Endothelial cell of umbilical vein (primary cell): ENCODE measurements around the gene L3MBTL4. TPM values are rescaled to one million over a fixed set of nuclear protein-coding genes. Genes with fewer than 3 reads are reported as not detected.

Experiments used
- BruUV-seq: library from RNA; stranded (reverse); fragments of 400-500 nt; replicated peaks from 2 replicates; lab custom pipeline; 2021; lab: Mats Ljungman, UMichigan
- CTCF ChIA-PET: fragments of 300-600, 350-600 bp; sonication (Branson Sonifier 250); formaldehyde crosslinking; loops from one replicate; lab custom pipeline; 2021; ENCODE audit warnings: antibody characterized with exemption, inconsistent platforms; lab: Charles Lee
- POLR2A ChIA-PET: fragments of 300-600, 350-600 bp; sonication (Branson Sonifier 250); formaldehyde crosslinking; loops from one replicate; lab custom pipeline; 2021; ENCODE audit warnings: antibody characterized with exemption, inconsistent platforms; lab: Charles Lee
- DNase-seq: peaks from one replicate; pipeline ENCODE4 v3.0.0-alpha.2; 2011; ENCODE audit warnings: low read depth, low spot score
- FAIRE-seq: peaks from 2 replicates; lab custom pipeline; 2011; peaks lifted over from hg19 to GRCh38; lab: Jason Lieb, UNC
- H2AFZ ChIP-seq: 2 replicates; pipeline ENCODE4 v1.6.0; 2012; ENCODE audit warnings: low read depth, low read length, control low read depth, inconsistent platforms
- H3K27ac ChIP-seq: 2 replicates; pipeline ENCODE4 v1.5.1; 2011; ENCODE audit warnings: low read depth, mild to moderate bottlenecking, control low read depth, low read length, moderate library complexity; ENCODE audit not compliant: insufficient read depth
- H3K27me3 ChIP-seq, 2 experiments: 2 replicates each; pipeline versions ENCODE4 v1.6.0 to v1.6.1; 2011; ENCODE audit warnings: low read length in 2 of 2, mixed read lengths in 1 of 2; ENCODE audit not compliant: control insufficient read depth in 2 of 2, insufficient read depth in 2 of 2
- H3K36me3 ChIP-seq, 2 experiments: 2 replicates in 1 of 2; 3 replicates in 1 of 2; pipeline ENCODE4 v1.5.1; 2011; ENCODE audit warnings: low read length in 2 of 2, mild to moderate bottlenecking in 1 of 2, moderate library complexity in 1 of 2; ENCODE audit not compliant: control insufficient read depth in 2 of 2, insufficient read depth in 2 of 2; ENCODE audit errors: extremely low read depth in 1 of 2
- H3K4me1 ChIP-seq: 3 replicates; pipeline ENCODE4 v1.5.1; 2011; ENCODE audit warnings: mild to moderate bottlenecking, low read length; ENCODE audit not compliant: control insufficient read depth, insufficient read depth; ENCODE audit errors: extremely low read depth
- H3K4me2 ChIP-seq: 2 replicates; pipeline ENCODE4 v1.6.1; 2011; ENCODE audit warnings: low read length, control low read depth, mixed read lengths; ENCODE audit not compliant: insufficient read depth
- H3K4me3 ChIP-seq, 3 experiments: fragments of 200-600 bp in 1 of 3; sonication (generic), shearing (Covaris generic) in 1 of 3; replicated peaks in 1 of 3; 2 replicates each; pipeline ENCODE4 v1.5.1; 2011 to 2016; ENCODE audit warnings: control low read depth in 3 of 3, low read length in 3 of 3, mild to moderate bottlenecking in 2 of 3, inconsistent platforms in 1 of 3, low read depth in 1 of 3, moderate library complexity in 1 of 3; ENCODE audit not compliant: insufficient read depth in 1 of 3
- H3K79me2 ChIP-seq: 2 replicates; pipeline ENCODE4 v1.6.0; 2012; ENCODE audit warnings: low read length, inconsistent platforms; ENCODE audit not compliant: control insufficient read depth, insufficient read depth
- H3K9ac ChIP-seq: replicated peaks from 2 replicates; pipeline ENCODE3; 2011; ENCODE audit warnings: low read length, control low read depth; ENCODE audit not compliant: insufficient read depth; ENCODE audit errors: extremely low read depth
- H3K9me1 ChIP-seq: replicated peaks from 3 replicates; pipeline ENCODE4 v1.6.0; 2011; ENCODE audit warnings: mild to moderate bottlenecking, low read length; ENCODE audit not compliant: control insufficient read depth, insufficient read depth; ENCODE audit errors: extremely low read depth
- H3K9me3 ChIP-seq: replicated peaks from 2 replicates; pipeline ENCODE4 v1.5.1; 2012; ENCODE audit warnings: low read length, inconsistent platforms; ENCODE audit not compliant: control insufficient read depth, insufficient read depth
- H4K20me1 ChIP-seq: replicated peaks from 2 replicates; pipeline ENCODE3; 2011; ENCODE audit warnings: mild to moderate bottlenecking, low read length; ENCODE audit not compliant: control insufficient read depth, insufficient read depth; ENCODE audit errors: extremely low read depth
- CTCF ChIP-seq, 2 donors: IDR thresholded peaks; 1 replicate in 1 of 2; 2 replicates in 1 of 2; pipeline ENCODE4 v1.5.1; 2011; ENCODE audit warnings: low read length in 2 of 2, mild to moderate bottlenecking in 2 of 2, moderate library complexity in 2 of 2, control low read depth in 1 of 2, inconsistent platforms in 1 of 2, low read depth in 1 of 2; ENCODE audit not compliant: insufficient read depth in 1 of 2; ENCODE audit errors: extremely low read depth in 1 of 2
- EZH2 ChIP-seq: IDR thresholded peaks from 2 replicates; pipeline ENCODE4 v1.6.1; 2012; ENCODE audit warnings: borderline replicate concordance, low read depth, mild to moderate bottlenecking, moderate library complexity, low read length, inconsistent platforms; ENCODE audit not compliant: severe bottlenecking
- FOS ChIP-seq: IDR thresholded peaks from 2 replicates; pipeline ENCODE4 v1.6.1; 2011; ENCODE audit warnings: mild to moderate bottlenecking, low read length, moderate library complexity, borderline replicate concordance; ENCODE audit not compliant: insufficient read depth
- GATA2 ChIP-seq: IDR thresholded peaks from 2 replicates; pipeline ENCODE4 v1.7.0; 2011; ENCODE audit warnings: low read depth, mild to moderate bottlenecking, moderate library complexity, mixed read lengths, low read length; ENCODE audit not compliant: insufficient read length, insufficient read depth
- JUN ChIP-seq: IDR thresholded peaks from 2 replicates; pipeline ENCODE4 v1.6.1; 2011; ENCODE audit warnings: borderline replicate concordance, low read depth; ENCODE audit not compliant: insufficient read length, insufficient read depth
- MYC ChIP-seq: IDR thresholded peaks from one replicate; pipeline ENCODE4 v1.6.1; 2011; ENCODE audit warnings: mild to moderate bottlenecking, low read depth, low read length
- POLR2A ChIP-seq: IDR thresholded peaks from 2 replicates; pipeline ENCODE4 v1.6.1; 2012; ENCODE audit warnings: low read depth, mild to moderate bottlenecking, control low read depth, low read length
- POLR2AphosphoS5 ChIP-seq: IDR thresholded peaks from 2 replicates; pipeline ENCODE4 v1.6.1; 2012; ENCODE audit warnings: low read depth, mild to moderate bottlenecking, control low read depth, low read length, moderate library complexity; ENCODE audit not compliant: insufficient read depth
- dilution Hi-C: fragments of 300-500 bp; cut with MboI; formaldehyde crosslinking; loops from one replicate; pipeline ENCODE4 v1.15.0; 2019; ENCODE audit warnings: low sequenced_read_pairs; ENCODE audit not compliant: extremely low pct_ligation_motif_present
- intact Hi-C: fragments of 100-400 bp; cut with micrococcal nuclease; formaldehyde crosslinking; loops from one replicate; pipeline ENCODE4 v1.10.0; 2022
- polyA plus RNA-seq, 4 experiments: library from polyadenylated mRNA; depleted of rRNA in 3 of 4; stranded (reverse) in 3 of 4; unstranded in 1 of 4; fragments of >200 nt; gene quantifications; 2 replicates each; pipeline versions ENCODE4 v1.2.1 to v1.2.3, GENCODE V29; 2011 to 2012; ENCODE audit warnings: missing spikeins in 1 of 4
- total RNA-seq: library from RNA; stranded (reverse); gene quantifications from 2 replicates; pipeline ENCODE4 v1.2.3, GENCODE V29; 2021
- TF ChIP-seq, protein P1 (sequence below): IDR thresholded peaks from 2 replicates; pipeline ENCODE4 v1.6.1; 2011; ENCODE audit not compliant: insufficient read depth, insufficient read length

L3MBTL4 gene
- total and polyA plus RNA-seq, 2 donors (not counting 3 experiments of a cell fraction or from before 2014, with no cell fraction given) = 0.80 TPM; not detected in 1

- Histone ChIP-seq H3K4me3 (no peak overlapping the region), H3K27me3 (no peaks in the 10 kb centered on the region), H3K79me2 (no peaks in the 10 kb centered on the region), H3K9ac (no peak overlapping the region), H3K4me1 (no peaks in the 10 kb centered on the region), H4K20me1 (no peaks in the 10 kb centered on the region), H3K9me1 (no peaks in the 10 kb centered on the region), H3K27ac (no peak overlapping the region), H3K9me3 (no peaks in the 10 kb centered on the region), H2AFZ (no peak overlapping the region), H3K36me3 (no peaks in the 10 kb centered on the region), H3K4me2 (no peak overlapping the region)
- FAIRE-seq (no peak), DNase-seq (no peak)
- BruUV-seq = no TSS peak
- intact Hi-C loops = no loop called here
- TF ChIP-seq POLR2A = no peak
- no peak for TF ChIP-seq MYC
- TF ChIP-seq, protein P1, sequence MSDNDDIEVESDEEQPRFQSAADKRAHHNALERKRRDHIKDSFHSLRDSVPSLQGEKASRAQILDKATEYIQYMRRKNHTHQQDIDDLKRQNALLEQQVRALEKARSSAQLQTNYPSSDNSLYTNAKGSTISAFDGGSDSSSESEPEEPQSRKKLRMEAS = no peak
- no peak for TF ChIP-seq CTCF (IDR thresholded peaks at IDR 0.05; ENCODE audit: extremely low read depth in 1 of 2, insufficient read depth in 1 of 2, low read depth in 1 of 2, low read length in 2 of 2)
- TF ChIP-seq JUN = no peak
- TF ChIP-seq EZH2 = no peak
- TF ChIP-seq FOS = no peak
- no peak for TF ChIP-seq GATA2
- no peak for TF ChIP-seq POLR2AphosphoS5
- ChIA-PET CTCF (no interaction called here), POLR2A (no interaction called here)
- dilution Hi-C loops = no loop called here
Observed at GRCh38 chr18:6328621-6329010, 86.1 kb downstream of the L3MBTL4 start.
